Hepatocyte (in vitro differentiated cells): ENCODE measurements around the gene OSGIN1. TPM values are rescaled to one million over a fixed set of nuclear protein-coding genes. Genes with fewer than 3 reads are reported as not detected.

Experiments used
- DNase-seq: peaks from one replicate; pipeline ENCODE4 v3.0.0-alpha.2; 2016; ENCODE audit warnings: low spot score
- H2AFZ ChIP-seq: fragments of 200-600 bp; sonication (generic); 2 replicates; pipeline ENCODE4 v1.6.0; 2016; ENCODE audit warnings: antibody characterized with exemption, mild to moderate bottlenecking
- H3K27ac ChIP-seq: fragments of 200-600 bp; sonication (generic); 2 replicates; pipeline ENCODE4 v1.5.1; 2016; ENCODE audit warnings: mild to moderate bottlenecking
- H3K27me3 ChIP-seq: fragments of 200-600 bp; sonication (generic); 2 replicates; pipeline ENCODE4 v1.6.1; 2016
- H3K36me3 ChIP-seq: fragments of 200-600 bp; sonication (generic); replicated peaks from 2 replicates; pipeline ENCODE4 v1.5.1; 2016; ENCODE audit warnings: low read depth; ENCODE audit not compliant: insufficient read depth
- H3K4me1 ChIP-seq: fragments of 200-600 bp; sonication (generic); 2 replicates; pipeline ENCODE4 v1.5.1; 2016; ENCODE audit warnings: mild to moderate bottlenecking, moderate library complexity; ENCODE audit not compliant: insufficient read depth
- H3K4me2 ChIP-seq: fragments of 200-600 bp; sonication (generic); 2 replicates; pipeline ENCODE4 v1.6.0; 2016
- H3K4me3 ChIP-seq: fragments of 200-600 bp; sonication (generic); 2 replicates; pipeline ENCODE4 v1.5.1; 2016; ENCODE audit warnings: mild to moderate bottlenecking
- H3K79me2 ChIP-seq: fragments of 200-600 bp; sonication (generic); 2 replicates; pipeline ENCODE4 v1.6.0; 2017; ENCODE audit warnings: mild to moderate bottlenecking
- H3K9me2 ChIP-seq: fragments of 200-600 bp; sonication (generic); replicated peaks from 2 replicates; pipeline ENCODE4 v1.6.0; 2017; ENCODE audit warnings: mild to moderate bottlenecking; ENCODE audit not compliant: insufficient read depth
- H3K9me3 ChIP-seq: fragments of 200-600 bp; sonication (generic); 2 replicates; pipeline ENCODE4 v1.5.1; 2016; ENCODE audit warnings: low read depth, mild to moderate bottlenecking
- H4K20me1 ChIP-seq: fragments of 200-600 bp; sonication (generic); 2 replicates; pipeline ENCODE4 v1.6.0; 2016; ENCODE audit warnings: mild to moderate bottlenecking; ENCODE audit not compliant: insufficient read depth, poor library complexity, severe bottlenecking
- EZH2 ChIP-seq: fragments of 200-600 bp; sonication (generic); IDR thresholded peaks from 2 replicates; pipeline ENCODE4 v1.6.1; 2016; ENCODE audit warnings: antibody characterized with exemption, mild to moderate bottlenecking, borderline replicate concordance
- EZH2phosphoT487 ChIP-seq: fragments of 200-600 bp; sonication (generic); IDR thresholded peaks from one replicate; pipeline ENCODE4 v1.6.1; 2018; ENCODE audit warnings: antibody characterized with exemption, mild to moderate bottlenecking, low read depth, moderate library complexity; ENCODE audit not compliant: unreplicated experiment, severe bottlenecking
- WGBS: methylation state at CpG from one replicate; pipeline ENCODE4 v1.1.6; 2016; ENCODE audit warnings: low lambda C conversion rate; ENCODE audit errors: missing lambda C conversion rate; 5-methylcytosine and 5-hydroxymethylcytosine counted together
- polyA plus RNA-seq: library from polyadenylated mRNA; unstranded; fragments of >200 nt; fragmentation: Nextera tagmentation; extraction: Ambion mirVana; gene quantifications from 2 replicates; pipeline ENCODE4 v1.2.1, GENCODE V29; 2016
- total RNA-seq: library from RNA; depleted of rRNA; stranded (reverse); fragments of >200 nt; gene quantifications from 2 replicates; pipeline ENCODE4 v1.2.3, GENCODE V29; 2014
- TF ChIP-seq, protein P1 (sequence below): fragments of 200-600 bp; sonication (generic); IDR thresholded peaks from 2 replicates; pipeline ENCODE4 v1.5.1; 2016; ENCODE audit warnings: antibody characterized with exemption, mild to moderate bottlenecking; ENCODE audit not compliant: poor library complexity

Gene OSGIN1
- total and polyA plus RNA-seq, 2 experiments from 2014 or later = 1.9 to 10.0 TPM

DNA sequence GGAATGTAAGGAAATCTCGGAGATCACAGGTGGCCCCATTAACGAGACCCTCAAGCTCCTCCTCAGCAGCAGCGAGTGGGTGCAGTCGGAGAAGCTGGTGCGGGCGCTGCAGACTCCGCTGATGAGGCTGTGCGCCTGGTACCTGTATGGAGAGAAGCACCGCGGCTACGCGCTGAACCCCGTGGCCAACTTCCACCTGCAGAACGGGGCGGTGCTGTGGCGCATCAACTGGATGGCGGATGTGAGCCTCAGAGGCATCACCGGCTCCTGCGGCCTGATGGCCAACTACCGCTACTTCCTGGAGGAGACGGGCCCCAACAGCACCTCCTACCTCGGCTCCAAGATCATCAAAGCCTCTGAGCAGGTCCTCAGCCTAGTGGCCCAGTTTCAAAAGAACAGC is 38.0 kb upstream of the OSGIN1 start:
- Histone ChIP-seq H3K9me2 (no peaks in the 10 kb centered on the region), H3K27ac (no peak overlapping the region), H3K4me2 (no peak overlapping the region), H3K9me3 (no peaks in the 10 kb centered on the region), H2AFZ (no peak overlapping the region), H4K20me1 (no peaks in the 10 kb centered on the region), H3K79me2 (no peaks in the 10 kb centered on the region), H3K4me3 (no peak overlapping the region), H3K36me3 (no peaks in the 10 kb centered on the region), H3K4me1 (no peaks in the 10 kb centered on the region), H3K27me3 (no peaks in the 10 kb centered on the region)
- DNase-seq = no peak
- TF ChIP-seq EZH2phosphoT487 (no peak), EZH2 (no peak)
- TF ChIP-seq, protein P1, sequence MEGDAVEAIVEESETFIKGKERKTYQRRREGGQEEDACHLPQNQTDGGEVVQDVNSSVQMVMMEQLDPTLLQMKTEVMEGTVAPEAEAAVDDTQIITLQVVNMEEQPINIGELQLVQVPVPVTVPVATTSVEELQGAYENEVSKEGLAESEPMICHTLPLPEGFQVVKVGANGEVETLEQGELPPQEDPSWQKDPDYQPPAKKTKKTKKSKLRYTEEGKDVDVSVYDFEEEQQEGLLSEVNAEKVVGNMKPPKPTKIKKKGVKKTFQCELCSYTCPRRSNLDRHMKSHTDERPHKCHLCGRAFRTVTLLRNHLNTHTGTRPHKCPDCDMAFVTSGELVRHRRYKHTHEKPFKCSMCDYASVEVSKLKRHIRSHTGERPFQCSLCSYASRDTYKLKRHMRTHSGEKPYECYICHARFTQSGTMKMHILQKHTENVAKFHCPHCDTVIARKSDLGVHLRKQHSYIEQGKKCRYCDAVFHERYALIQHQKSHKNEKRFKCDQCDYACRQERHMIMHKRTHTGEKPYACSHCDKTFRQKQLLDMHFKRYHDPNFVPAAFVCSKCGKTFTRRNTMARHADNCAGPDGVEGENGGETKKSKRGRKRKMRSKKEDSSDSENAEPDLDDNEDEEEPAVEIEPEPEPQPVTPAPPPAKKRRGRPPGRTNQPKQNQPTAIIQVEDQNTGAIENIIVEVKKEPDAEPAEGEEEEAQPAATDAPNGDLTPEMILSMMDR = no peak
- 97% methylated on average over 22 of the region's 22 CpGs for WGBS

DNA sequence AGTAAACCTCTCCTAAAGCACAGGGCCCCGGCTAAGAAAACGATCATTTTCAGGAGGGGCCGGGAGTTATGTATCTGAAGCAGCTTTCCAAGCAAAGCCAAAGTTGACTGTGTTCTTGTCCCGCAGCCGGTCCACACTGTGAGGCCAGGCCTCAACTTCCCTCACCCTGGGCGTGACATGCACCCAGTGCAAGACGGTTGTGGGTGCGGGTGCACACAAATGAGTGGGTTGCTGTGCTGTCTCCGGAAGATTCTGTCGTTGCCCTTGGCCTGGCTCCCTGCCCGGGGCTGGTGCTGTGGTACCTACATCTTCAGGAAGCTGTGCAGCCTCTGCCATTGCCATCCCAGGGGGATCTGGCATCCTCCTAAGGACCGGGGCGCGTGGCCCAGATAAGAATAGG is 37.5 kb upstream of the OSGIN1 start:
- no peaks in the 10 kb centered on the region for H4K20me1 ChIP-seq
- no peak overlapping the region for H2AFZ ChIP-seq
- no peaks in the 10 kb centered on the region for H3K9me3 ChIP-seq
- no peak for TF ChIP-seq EZH2phosphoT487
- no peak for TF ChIP-seq EZH2
- TF ChIP-seq, protein P1 = no peak
- no peaks in the 10 kb centered on the region for H3K4me1 ChIP-seq
- no peak overlapping the region for H3K4me2 ChIP-seq
- DNase-seq = no peak
- no peaks in the 10 kb centered on the region for H3K79me2 ChIP-seq
- no peaks in the 10 kb centered on the region for H3K9me2 ChIP-seq
- H3K27me3 ChIP-seq = no peaks in the 10 kb centered on the region
- H3K4me3 ChIP-seq = no peak overlapping the region
- H3K36me3 ChIP-seq = no peaks in the 10 kb centered on the region
- 97% methylated on average over 14 of the region's 14 CpGs for WGBS
- H3K27ac ChIP-seq = no peak overlapping the region

DNA sequence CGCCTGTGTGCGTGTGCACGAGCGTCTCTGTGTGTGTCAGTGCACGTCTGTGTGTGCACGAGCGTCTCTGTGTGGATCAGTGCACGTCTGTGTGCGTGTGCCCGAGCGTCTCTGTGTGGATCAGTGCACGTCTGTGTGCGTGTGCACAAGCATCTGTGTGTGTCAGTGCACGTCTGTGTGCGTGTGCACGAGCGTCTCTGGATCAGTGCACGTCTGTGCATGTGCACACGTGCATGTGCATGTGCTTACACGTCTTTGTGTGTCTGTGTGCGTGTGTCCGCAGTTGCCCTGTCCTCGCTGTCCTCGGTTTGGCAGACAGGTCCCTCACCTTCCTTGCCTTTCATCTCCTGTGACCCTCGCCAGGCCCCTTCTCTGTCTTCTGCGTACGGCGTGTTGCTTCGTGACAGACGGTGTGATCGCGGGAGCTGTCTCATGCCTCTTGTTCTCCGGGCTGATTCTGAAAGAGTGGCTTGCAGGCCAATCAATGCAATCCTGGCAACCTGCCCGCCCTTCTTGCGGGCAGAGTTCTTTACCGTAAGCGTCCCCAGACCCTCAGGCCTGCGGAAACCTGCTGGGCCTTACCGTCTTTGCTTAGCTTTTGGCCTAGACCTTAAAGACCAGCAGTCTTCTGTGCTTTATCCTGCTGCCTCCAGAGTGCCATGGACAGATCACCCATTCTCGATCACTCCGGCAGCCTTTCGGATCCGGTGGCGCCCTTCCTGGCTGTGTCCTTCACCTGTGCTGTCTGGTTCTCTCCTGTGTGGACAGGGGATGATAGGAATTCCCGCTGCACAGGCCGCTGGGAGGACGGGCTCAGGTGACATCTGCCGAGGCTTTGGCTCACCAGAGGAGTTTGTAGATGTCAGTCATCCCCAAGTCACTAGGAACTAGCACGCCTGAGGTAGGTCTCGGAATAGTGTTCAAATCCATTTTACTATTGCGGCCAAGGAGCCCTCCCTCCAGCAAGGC is 35.6 kb upstream of the OSGIN1 start:
- DNase-seq = no peak
- no peak overlapping the region for H3K27ac ChIP-seq
- no peaks in the 10 kb centered on the region for H3K9me3 ChIP-seq
- no peaks in the 10 kb centered on the region for H3K36me3 ChIP-seq
- TF ChIP-seq, protein P1 = no peak
- no peak for TF ChIP-seq EZH2phosphoT487
- TF ChIP-seq EZH2 = no peak
- no peaks in the 10 kb centered on the region for H3K79me2 ChIP-seq
- 97% methylated on average over 42 of the region's 51 CpGs for whole genome bisulfite sequencing
- H3K27me3 ChIP-seq = no peaks in the 10 kb centered on the region
- H3K9me2 ChIP-seq = no peaks in the 10 kb centered on the region
- no peak overlapping the region for H3K4me2 ChIP-seq
- H3K4me3 ChIP-seq = no peak overlapping the region
- H4K20me1 ChIP-seq = no peaks in the 10 kb centered on the region
- no peaks in the 10 kb centered on the region for H3K4me1 ChIP-seq
- no peak overlapping the region for H2AFZ ChIP-seq
